MM.1S (cell line): ENCODE results near the gene SMARCD3.

ENCODE experiments used
- DNase-seq: peaks from one replicate; pipeline ENCODE4 v3.0.0-alpha.2; 2015
- H2AFZ ChIP-seq: fragments of 300-600 bp; sonication (generic); 2 replicates; pipeline ENCODE4 v1.6.0; 2016; ENCODE audit warnings: antibody characterized with exemption, low read length
- H3F3A ChIP-seq: fragments of 300-600 bp; sonication (generic); 2 replicates; pipeline ENCODE4 v1.6.1; 2016; ENCODE audit warnings: mild to moderate bottlenecking, antibody characterized with exemption, low read length, moderate library complexity, mixed read lengths; ENCODE audit not compliant: insufficient read depth
- H3K27ac ChIP-seq: fragments of 300-600 bp; sonication (generic); 2 replicates; pipeline ENCODE4 v1.5.1; 2016; ENCODE audit warnings: mild to moderate bottlenecking, low read length
- H3K27me3 ChIP-seq: fragments of 300-600 bp; sonication (generic); replicated peaks from 2 replicates; pipeline ENCODE4 v1.6.0; 2016; ENCODE audit warnings: low read length; ENCODE audit not compliant: insufficient read depth
- H3K36me3 ChIP-seq: fragments of 300-600 bp; sonication (generic); replicated peaks from 2 replicates; pipeline ENCODE4 v1.6.1; 2016; ENCODE audit warnings: mild to moderate bottlenecking, low read length, mixed read lengths; ENCODE audit not compliant: insufficient read depth
- H3K4me1 ChIP-seq: fragments of 300-600 bp; sonication (generic); 2 replicates; pipeline ENCODE4 v1.6.1; 2016; ENCODE audit warnings: low read length, mixed read lengths
- H3K4me2 ChIP-seq: fragments of 300-600 bp; sonication (generic); 2 replicates; pipeline ENCODE4 v1.6.0; 2016; ENCODE audit warnings: low read depth, low read length
- H3K4me3 ChIP-seq: fragments of 300-600 bp; sonication (generic); 2 replicates; pipeline ENCODE4 v1.5.1; 2016; ENCODE audit warnings: low read length, mixed read lengths
- H3K79me2 ChIP-seq: fragments of 300-600 bp; sonication (generic); 2 replicates; pipeline ENCODE4 v1.6.1; 2016; ENCODE audit warnings: mixed run types, low read length, mixed read lengths
- H3K9ac ChIP-seq: fragments of 300-600 bp; sonication (generic); 2 replicates; pipeline ENCODE4 v1.6.1; 2016; ENCODE audit warnings: low read length, mixed read lengths
- H3K9me2 ChIP-seq: fragments of 300-600 bp; sonication (generic); replicated peaks from 2 replicates; pipeline ENCODE4 v1.6.1; 2016; ENCODE audit warnings: mild to moderate bottlenecking, low read length, mixed read lengths; ENCODE audit not compliant: insufficient read depth
- H3K9me3 ChIP-seq: fragments of 300-600 bp; sonication (generic); replicated peaks from 2 replicates; pipeline ENCODE4 v1.6.1; 2016; ENCODE audit warnings: mild to moderate bottlenecking, low read length, mixed read lengths; ENCODE audit not compliant: insufficient read depth
- H4K20me1 ChIP-seq: fragments of 300-600 bp; sonication (generic); 2 replicates; pipeline ENCODE4 v1.6.1; 2016; ENCODE audit warnings: mild to moderate bottlenecking, low read length, moderate library complexity, mixed read lengths; ENCODE audit not compliant: insufficient read depth
- CTCF ChIP-seq: fragments of 300-600 bp; sonication (generic); IDR thresholded peaks from 2 replicates; pipeline ENCODE4 v1.5.1; 2016; ENCODE audit warnings: antibody characterized with exemption, low read length, mixed read lengths
- EZH2 ChIP-seq: fragments of 300-600 bp; sonication (generic); optimal IDR thresholded peaks from 2 replicates; pipeline ENCODE3; 2017; ENCODE audit warnings: low read depth, mild to moderate bottlenecking, antibody characterized with exemption, low read length, mixed read lengths
- EZH2phosphoT487 ChIP-seq: fragments of 300-600 bp; sonication (generic); IDR thresholded peaks from 2 replicates; pipeline ENCODE4 v1.6.1; 2018; ENCODE audit warnings: antibody characterized with exemption, low read length

SMARCD3 gene

DNA sequence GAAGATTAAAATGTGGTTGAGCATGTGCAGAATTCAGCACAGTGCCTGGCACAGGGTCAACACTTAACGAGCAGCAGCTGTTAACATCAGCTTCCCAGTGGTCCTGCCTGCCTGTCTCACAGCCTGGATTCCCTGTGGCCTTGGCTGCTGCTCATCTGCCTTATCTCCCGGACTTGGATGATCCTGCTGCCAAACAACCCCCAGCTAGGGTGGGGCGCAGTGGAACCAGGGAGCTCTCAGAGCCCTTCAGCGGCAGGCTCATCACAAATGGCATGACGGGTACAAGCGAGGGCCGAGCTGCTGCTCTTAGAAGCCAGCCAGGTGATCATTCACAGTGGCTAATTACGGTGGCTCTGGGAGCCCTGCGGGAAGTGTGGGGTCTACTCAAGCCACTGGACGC lies 13.0 kb upstream of the SMARCD3 start:
- TF ChIP-seq CTCF: no peak
- no peak for TF ChIP-seq EZH2phosphoT487
- no peak for TF ChIP-seq EZH2

GRCh38 chr7:151260883-151261282 lies 12.4 kb upstream of the SMARCD3 start:
- H2AFZ ChIP-seq: no peak overlapping the region
- H3K36me3 ChIP-seq: no peaks in the 10 kb centered on the region
- TF ChIP-seq EZH2 (no peak), EZH2phosphoT487 (no peak), CTCF (no peak)
- H3K4me2 ChIP-seq: no peak overlapping the region
- no peak overlapping the region for H3K27ac ChIP-seq
- no peaks in the 10 kb centered on the region for H3K9me3 ChIP-seq
- H4K20me1 ChIP-seq: no peaks in the 10 kb centered on the region
- H3K4me1 ChIP-seq: no peaks in the 10 kb centered on the region
- H3K79me2 ChIP-seq: no peaks in the 10 kb centered on the region
- no peak for DNase-seq
- H3K9me2 ChIP-seq: no peaks in the 10 kb centered on the region
- no peak overlapping the region for H3K9ac ChIP-seq
- H3K4me3 ChIP-seq: no peak overlapping the region
- peaks cover 89% of the 10 kb centered on the region for H3K27me3 ChIP-seq
- H3F3A ChIP-seq: no peaks in the 10 kb centered on the region

More for the DNA sequence above, 13.0 kb upstream of the SMARCD3 start:
- H3K9me2 ChIP-seq: no peaks in the 10 kb centered on the region
- H3K9ac ChIP-seq: no peak overlapping the region
- H3K27ac ChIP-seq: no peak overlapping the region
- no peaks in the 10 kb centered on the region for H3K4me1 ChIP-seq
- H3K79me2 ChIP-seq: no peaks in the 10 kb centered on the region
- H3F3A ChIP-seq: no peaks in the 10 kb centered on the region
- no peaks in the 10 kb centered on the region for H4K20me1 ChIP-seq
- peaks cover 86% of the 10 kb centered on the region for H3K27me3 ChIP-seq
- DNase-seq: no peak
- H3K9me3 ChIP-seq: no peaks in the 10 kb centered on the region
- H3K36me3 ChIP-seq: no peaks in the 10 kb centered on the region
- H3K4me2 ChIP-seq: no peak overlapping the region
- no peak overlapping the region for H3K4me3 ChIP-seq
- H2AFZ ChIP-seq: no peak overlapping the region

- H2AFZ ChIP-seq: no peak overlapping the region
- TF ChIP-seq EZH2phosphoT487 (no peak), EZH2 (no peak), CTCF (no peak)
- H3K27ac ChIP-seq: no peak overlapping the region
- no peak overlapping the region for H3K4me3 ChIP-seq
- H3K9me2 ChIP-seq: no peaks in the 10 kb centered on the region
- H3K4me1 ChIP-seq: no peaks in the 10 kb centered on the region
- no peak overlapping the region for H3K4me2 ChIP-seq
- H3K9me3 ChIP-seq: no peaks in the 10 kb centered on the region
- no peak overlapping the region for H3K9ac ChIP-seq
- H4K20me1 ChIP-seq: no peaks in the 10 kb centered on the region
- no peaks in the 10 kb centered on the region for H3K79me2 ChIP-seq
- no peaks in the 10 kb centered on the region for H3F3A ChIP-seq
- H3K27me3 ChIP-seq: peaks cover 90% of the 10 kb centered on the region
- DNase-seq: no peak
- H3K36me3 ChIP-seq: no peaks in the 10 kb centered on the region
These were observed 12.0 kb upstream of the SMARCD3 start for GRCh38 chr7:151260471-151260870.
